Measurements from ENCODE around the gene BRD8.
A peak's percentile ranks its signal among the peaks of the same experiment; 100 is the strongest.

BRD8 gene

GRCh38 chr5:138138949-138139780 lies 39.3 kb downstream of the BRD8 start, which contains the start of gene NME5:
NME5 (minus strand) TSS chr5:138139428; CDS start chr5:138138780, 648 bp downstream.
- DNase-seq (ENCODE audit: low spot score), result peak; percentile 80
- TF ChIP-seq, protein P1, sequence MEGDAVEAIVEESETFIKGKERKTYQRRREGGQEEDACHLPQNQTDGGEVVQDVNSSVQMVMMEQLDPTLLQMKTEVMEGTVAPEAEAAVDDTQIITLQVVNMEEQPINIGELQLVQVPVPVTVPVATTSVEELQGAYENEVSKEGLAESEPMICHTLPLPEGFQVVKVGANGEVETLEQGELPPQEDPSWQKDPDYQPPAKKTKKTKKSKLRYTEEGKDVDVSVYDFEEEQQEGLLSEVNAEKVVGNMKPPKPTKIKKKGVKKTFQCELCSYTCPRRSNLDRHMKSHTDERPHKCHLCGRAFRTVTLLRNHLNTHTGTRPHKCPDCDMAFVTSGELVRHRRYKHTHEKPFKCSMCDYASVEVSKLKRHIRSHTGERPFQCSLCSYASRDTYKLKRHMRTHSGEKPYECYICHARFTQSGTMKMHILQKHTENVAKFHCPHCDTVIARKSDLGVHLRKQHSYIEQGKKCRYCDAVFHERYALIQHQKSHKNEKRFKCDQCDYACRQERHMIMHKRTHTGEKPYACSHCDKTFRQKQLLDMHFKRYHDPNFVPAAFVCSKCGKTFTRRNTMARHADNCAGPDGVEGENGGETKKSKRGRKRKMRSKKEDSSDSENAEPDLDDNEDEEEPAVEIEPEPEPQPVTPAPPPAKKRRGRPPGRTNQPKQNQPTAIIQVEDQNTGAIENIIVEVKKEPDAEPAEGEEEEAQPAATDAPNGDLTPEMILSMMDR (IDR thresholded peaks at IDR 0.05; ENCODE audit: extremely low read depth, missing control alignments), result no peak

DNA sequence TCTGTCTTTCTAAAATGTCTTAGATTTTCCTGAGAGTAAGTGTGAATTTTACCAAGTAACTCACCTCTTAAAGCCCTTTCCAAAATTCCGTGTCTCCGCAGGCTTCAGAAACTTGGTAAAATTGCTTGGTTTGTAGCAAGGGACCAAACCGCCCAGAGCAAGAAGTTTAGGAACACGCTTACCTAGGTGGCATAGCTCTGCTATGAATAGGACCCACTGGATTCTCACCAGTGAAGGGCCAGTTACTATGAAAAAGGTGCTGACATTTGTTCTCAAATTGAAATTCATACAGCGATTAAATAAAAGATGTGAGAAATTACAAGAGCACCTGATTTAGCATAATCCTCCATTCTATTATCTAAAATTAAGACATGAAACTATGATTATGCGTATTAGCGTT lies 45.9 kb downstream of the BRD8 start:
- DNase-seq (ENCODE audit: low spot score), result no peak
- TF ChIP-seq, protein P1 (IDR thresholded peaks at IDR 0.05; ENCODE audit: extremely low read depth, missing control alignments), result no peak

GRCh38 chr5:138129347-138129746 lies 49.1 kb downstream of the BRD8 start:
- DNase-seq (ENCODE audit: low spot score), result no peak
- TF ChIP-seq, protein P1 (IDR thresholded peaks at IDR 0.05; ENCODE audit: extremely low read depth, missing control alignments), result no peak

DNA sequence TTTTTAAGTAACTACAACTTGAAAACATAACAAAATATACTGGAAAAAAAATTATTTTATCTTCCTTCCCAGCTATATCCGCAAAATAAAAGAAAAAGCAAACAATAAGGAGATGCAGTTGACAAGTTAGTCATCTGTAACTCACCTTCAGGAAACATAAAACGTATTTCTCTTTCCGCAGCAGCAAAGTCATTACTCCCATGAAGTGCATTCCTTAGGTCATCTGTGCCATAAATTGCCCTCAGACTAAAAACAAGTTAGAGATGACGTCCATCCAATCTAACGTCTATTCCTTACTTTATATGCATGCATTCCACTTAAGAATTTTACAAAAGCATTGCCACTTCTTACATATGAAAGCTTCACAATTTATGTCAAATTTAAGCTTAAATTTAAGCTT lies 50.1 kb downstream of the BRD8 start:
- TF ChIP-seq, protein P1 (IDR thresholded peaks at IDR 0.05; ENCODE audit: extremely low read depth, missing control alignments), result no peak
- no peak for DNase-seq (ENCODE audit: low spot score)

- no peak for DNase-seq (ENCODE audit: low spot score)
- TF ChIP-seq, protein P1 (IDR thresholded peaks at IDR 0.05; ENCODE audit: extremely low read depth, missing control alignments), result no peak
Observed at GRCh38 chr5:138115254-138115653, 63.2 kb downstream of the BRD8 start.

GRCh38 chr5:138111937-138112336 lies 66.5 kb downstream of the BRD8 start:
- TF ChIP-seq, protein P1 (IDR thresholded peaks at IDR 0.05; ENCODE audit: extremely low read depth, missing control alignments), result no peak
- DNase-seq (ENCODE audit: low spot score), result no peak

- TF ChIP-seq, protein P1 (IDR thresholded peaks at IDR 0.05; ENCODE audit: extremely low read depth, missing control alignments), result no peak
Observed at GRCh38 chr5:138111181-138111580, 67.2 kb downstream of the BRD8 start.

More at GRCh38 chr5:138111181-138111580, 67.2 kb downstream of the BRD8 start:
- DNase-seq (ENCODE audit: low spot score), result no peak

Data from GM20000 (cell line).